Keratinocyte (primary cell): ENCODE results near the gene BLTP1.

Source experiments
- CTCF ChIP-seq, 3 experiments: IDR thresholded peaks in 1 of 3; conservative IDR thresholded peaks in 1 of 3; optimal IDR thresholded peaks in 1 of 3; 2 replicates in 2 of 3; 3 replicates in 1 of 3; pipeline versions ENCODE3 to v1.5.1; 2011; ENCODE audit warnings: low read length in 3 of 3, mild to moderate bottlenecking in 3 of 3, moderate library complexity in 2 of 3, control low read depth in 1 of 3, inconsistent platforms in 1 of 3; ENCODE audit not compliant: insufficient read depth in 2 of 3; ENCODE audit errors: extremely low read depth in 1 of 3
- EZH2 ChIP-seq: IDR thresholded peaks from one replicate; pipeline ENCODE4 v1.6.1; 2012; ENCODE audit warnings: inconsistent platforms, mild to moderate bottlenecking, low read length, moderate library complexity

- TF ChIP-seq CTCF (optimal IDR thresholded peaks at IDR 0.05 in 1 of 3, IDR thresholded peaks at IDR 0.05 in 1 of 3, conservative IDR thresholded peaks at IDR 0.05 in 1 of 3; ENCODE audit: extremely low read depth in 1 of 3, insufficient read depth in 2 of 3, low read length in 3 of 3) (no peak), EZH2 (no peak)
Measured at GRCh38 chr4:122156819-122157218, 4.7 kb downstream of the BLTP1 start.
